Activated naive CD8-positive, alpha-beta T cell treated with anti-CD3 and anti-CD28 coated beads, Interleukin-2, amount 10 ng/mL, durations not matched to agents 7 days and 5 days (primary cell): Measurements from ENCODE around the gene SEC14L2. TPM values are rescaled to one million over a fixed set of nuclear protein-coding genes. Genes with fewer than 3 reads are reported as not detected.

Source experiments
- ATAC-seq: fragments of 150-1000 bp; cut with Tn5 transposase; one replicate; pipeline ENCODE4 v1.10.0; 2021; ENCODE audit warnings: low read depth, moderate library complexity
- POLR2A ChIA-PET: fragments of 350-600 bp; sonication (Branson Sonifier 250); formaldehyde crosslinking; loops from one replicate; lab custom pipeline; 2021; ENCODE audit warnings: antibody characterized with exemption; lab: Charles Lee
- DNase-seq: peaks from one replicate; pipeline ENCODE4 v3.0.0; 2021
- H3K27ac Mint-ChIP-seq: one replicate; pipeline ENCODE4 v1.8.0; 2022; ENCODE audit warnings: mild to moderate bottlenecking, mixed read lengths
- H3K27me3 Mint-ChIP-seq: one replicate; pipeline ENCODE4 v1.8.0; 2022; ENCODE audit warnings: mild to moderate bottlenecking, moderate library complexity, mixed read lengths
- H3K36me3 Mint-ChIP-seq: one replicate; pipeline ENCODE4 v1.8.0; 2021; ENCODE audit warnings: mild to moderate bottlenecking, mixed read lengths
- H3K4me1 Mint-ChIP-seq: one replicate; pipeline ENCODE4 v1.8.0; 2021; ENCODE audit warnings: mixed read lengths
- H3K4me3 Mint-ChIP-seq: one replicate; pipeline ENCODE4 v1.8.0; 2022; ENCODE audit warnings: mild to moderate bottlenecking, moderate library complexity, mixed read lengths
- H3K9me3 Mint-ChIP-seq: one replicate; pipeline ENCODE4 v1.8.0; 2021; ENCODE audit warnings: mixed read lengths
- total RNA-seq, 2 experiments: library from RNA; stranded (reverse); gene quantifications; one replicate each; pipeline ENCODE4 v1.2.3, GENCODE V29; 2021

Gene SEC14L2
- total RNA-seq, 2 experiments from 2014 or later, result 9.9 TPM

DNA sequence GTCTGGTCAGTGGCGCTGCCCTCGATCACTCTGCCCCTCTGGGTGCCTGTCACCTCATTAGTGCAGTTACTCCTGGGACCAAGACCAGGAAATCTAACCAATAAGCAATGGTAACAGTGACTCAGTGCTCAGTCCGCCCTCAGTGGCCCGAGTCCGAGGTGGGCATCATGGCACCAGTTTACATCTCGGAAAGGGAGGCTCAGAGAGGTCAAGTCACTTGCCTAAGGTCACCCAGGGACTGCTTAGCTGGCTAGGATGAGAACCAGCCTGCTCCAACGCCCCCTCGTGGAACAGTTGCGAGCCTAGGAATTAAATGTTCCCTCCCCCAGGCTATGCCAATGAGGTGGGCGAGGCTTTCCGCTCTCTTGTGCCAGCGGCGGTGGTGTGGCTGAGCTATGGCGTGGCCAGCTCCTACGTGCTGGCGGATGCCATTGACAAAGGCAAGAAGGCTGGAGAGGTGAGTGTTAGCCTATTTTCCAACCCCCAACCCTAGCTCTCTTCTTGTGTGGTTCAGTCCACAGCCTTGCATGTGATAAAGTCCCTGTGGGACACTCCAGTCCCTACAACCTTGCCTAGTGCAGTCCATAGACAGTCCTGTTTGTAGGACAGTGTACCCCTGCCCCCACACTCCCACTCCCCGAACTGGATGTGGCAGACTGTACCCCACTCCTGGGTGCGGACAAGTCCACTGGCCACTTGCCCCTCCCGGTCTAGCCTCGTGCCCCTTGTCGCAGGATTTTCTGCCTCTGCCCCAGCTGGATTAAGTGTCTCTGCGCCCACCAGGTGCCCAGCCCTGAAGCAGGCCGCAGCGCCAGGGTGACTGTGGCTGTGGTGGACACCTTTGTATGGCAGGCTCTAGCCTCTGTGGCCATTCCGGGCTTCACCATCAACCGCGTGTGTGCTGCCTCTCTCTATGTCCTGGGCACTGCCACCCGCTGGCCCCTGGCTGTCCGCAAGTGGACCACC lies 29.9 kb downstream of the SEC14L2 start:
- Mint-ChIP-seq H3K27me3 (no peaks in the 10 kb centered on the region), H3K4me1 (peaks cover 34% of the 10 kb centered on the region), H3K9me3 (no peaks in the 10 kb centered on the region), H3K4me3 (peak overlapping the region; percentile 98), H3K27ac (peak overlapping the region; percentile 97), H3K36me3 (peaks cover 26% of the 10 kb centered on the region)
- ATAC-seq, result peak; percentile 16
- POLR2A ChIA-PET, result interaction anchor here (6.0 kb wide), 1 partner anchor 32 kb away, joined by 156 read pairs; the partner anchor contains the start of gene SEC14L2
- peak; percentile 80 for DNase-seq

DNA sequence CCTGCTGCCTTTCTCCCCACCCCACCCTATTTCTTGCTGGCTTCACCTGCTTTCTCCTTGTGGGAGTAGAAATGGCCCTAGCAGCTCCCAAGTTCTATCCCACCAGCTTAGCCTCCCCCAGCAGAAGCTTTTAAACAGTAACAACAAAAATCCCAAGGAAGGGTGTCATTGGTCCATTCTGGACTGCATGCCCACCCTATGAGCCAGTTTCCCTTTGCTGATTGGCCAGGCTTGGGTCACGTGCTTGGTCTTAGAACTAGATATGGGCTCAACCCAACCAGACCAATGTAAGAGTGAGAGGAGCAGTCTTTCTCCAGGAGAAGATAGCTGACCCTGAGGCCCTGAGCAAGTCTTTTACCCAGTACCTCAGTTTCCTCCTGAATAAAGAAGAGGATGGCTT lies 31.1 kb downstream of the SEC14L2 start:
- H3K36me3 Mint-ChIP-seq, result peaks cover 18% of the 10 kb centered on the region
- no peak overlapping the region for H3K27ac Mint-ChIP-seq
- H3K4me3 Mint-ChIP-seq, result peak overlapping the region; percentile 18
- H3K9me3 Mint-ChIP-seq, result no peaks in the 10 kb centered on the region
- POLR2A ChIA-PET, result interaction anchor here (1.2 kb wide), 1 partner anchor 37 kb away, joined by 3 read pairs; no protein-coding TSS in a partner anchor
- H3K4me1 Mint-ChIP-seq, result peaks cover 22% of the 10 kb centered on the region
- no peak for ATAC-seq
- no peak for DNase-seq
- H3K27me3 Mint-ChIP-seq, result no peaks in the 10 kb centered on the region

DNA sequence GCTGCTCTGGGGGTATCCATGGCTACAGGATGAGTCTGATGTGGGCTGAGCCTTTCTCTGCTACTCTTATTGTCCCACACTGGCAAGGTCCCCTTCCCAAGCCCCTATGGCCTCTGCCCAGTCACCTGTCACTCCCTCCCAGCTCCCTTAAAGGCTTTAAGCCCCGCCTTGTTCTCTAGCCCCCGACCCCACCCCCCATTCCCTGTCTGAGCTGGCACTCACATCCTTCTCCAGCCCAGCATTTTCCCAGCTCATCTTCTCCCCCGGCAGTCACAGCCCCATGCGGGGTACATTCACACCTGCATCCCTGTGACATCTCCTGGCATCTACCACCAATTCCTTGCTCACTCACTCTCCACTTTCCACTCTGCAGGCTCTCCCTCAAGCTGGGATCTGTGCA lies 33.1 kb downstream of the SEC14L2 start:
- no peak overlapping the region for H3K4me3 Mint-ChIP-seq
- H3K4me1 Mint-ChIP-seq, result peaks cover 24% of the 10 kb centered on the region
- H3K27ac Mint-ChIP-seq, result peak overlapping the region; percentile 39
- H3K27me3 Mint-ChIP-seq, result no peaks in the 10 kb centered on the region
- no peak for ATAC-seq
- H3K9me3 Mint-ChIP-seq, result no peaks in the 10 kb centered on the region
- POLR2A ChIA-PET, result interaction anchor here (0.5 to 2.1 kb wide), 2 partner anchors 33 to 741 kb away, joined by 5 to 6 read pairs; partner anchors contain the start of gene SEC14L2
- no peak for DNase-seq
- peaks cover 20% of the 10 kb centered on the region for H3K36me3 Mint-ChIP-seq

DNA sequence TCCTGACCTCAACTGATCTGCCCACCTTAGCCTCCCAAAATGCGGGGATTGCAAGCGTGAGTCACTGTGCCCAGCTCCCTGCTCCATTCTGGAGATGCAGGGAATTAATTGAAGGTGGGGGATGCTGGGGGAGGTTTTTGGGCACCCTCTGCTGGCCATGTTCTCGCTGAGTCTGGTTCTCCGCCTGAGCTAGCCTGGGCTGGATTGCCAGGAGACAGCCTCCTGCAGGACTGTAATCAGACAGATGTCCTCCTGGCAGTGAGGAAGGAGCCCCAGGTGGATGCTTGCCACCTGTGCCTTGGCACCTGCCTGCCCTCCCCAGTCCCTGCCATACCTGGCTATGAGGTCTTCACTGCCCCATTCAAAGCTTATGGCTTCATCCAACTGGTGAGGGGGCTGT lies 34.1 kb downstream of the SEC14L2 start:
- DNase-seq, result no peak
- POLR2A ChIA-PET, result interaction anchor here (1.0 to 2.1 kb wide), 2 partner anchors 13 to 34 kb away, joined by 3 to 6 read pairs; partner anchors contain the start of gene SEC14L2
- no peak overlapping the region for H3K4me3 Mint-ChIP-seq
- H3K4me1 Mint-ChIP-seq, result peaks cover 28% of the 10 kb centered on the region
- peaks cover 24% of the 10 kb centered on the region for H3K36me3 Mint-ChIP-seq
- H3K9me3 Mint-ChIP-seq, result no peaks in the 10 kb centered on the region
- H3K27me3 Mint-ChIP-seq, result no peaks in the 10 kb centered on the region
- ATAC-seq, result no peak
- H3K27ac Mint-ChIP-seq, result no peak overlapping the region

DNA sequence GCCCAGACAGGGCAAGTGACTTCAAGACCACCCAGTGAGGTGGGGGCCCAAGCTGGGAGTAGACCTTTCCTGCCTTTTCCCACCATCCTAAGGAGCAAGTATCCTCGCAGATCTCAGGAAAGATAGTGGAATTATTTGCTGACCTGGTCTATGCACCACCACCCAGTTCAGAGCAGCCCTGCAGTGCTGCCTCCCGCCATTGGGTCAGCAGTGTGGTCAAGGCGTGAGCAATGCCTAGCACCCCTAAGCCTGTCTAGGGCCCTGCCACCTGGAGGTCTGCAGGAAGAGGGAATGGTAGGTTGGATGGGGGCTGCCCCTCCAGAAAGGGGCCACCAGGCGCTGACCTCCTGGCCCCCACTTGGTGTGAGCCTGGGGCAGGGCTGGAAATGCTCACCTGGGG lies 35.3 kb downstream of the SEC14L2 start:
- POLR2A ChIA-PET, result no interaction called here
- Mint-ChIP-seq H3K4me3 (no peak overlapping the region), H3K27ac (no peak overlapping the region), H3K4me1 (peaks cover 24% of the 10 kb centered on the region), H3K27me3 (no peaks in the 10 kb centered on the region), H3K9me3 (peaks cover 1% of the 10 kb centered on the region), H3K36me3 (peaks cover 26% of the 10 kb centered on the region)
- ATAC-seq (no peak), DNase-seq (no peak)

DNA sequence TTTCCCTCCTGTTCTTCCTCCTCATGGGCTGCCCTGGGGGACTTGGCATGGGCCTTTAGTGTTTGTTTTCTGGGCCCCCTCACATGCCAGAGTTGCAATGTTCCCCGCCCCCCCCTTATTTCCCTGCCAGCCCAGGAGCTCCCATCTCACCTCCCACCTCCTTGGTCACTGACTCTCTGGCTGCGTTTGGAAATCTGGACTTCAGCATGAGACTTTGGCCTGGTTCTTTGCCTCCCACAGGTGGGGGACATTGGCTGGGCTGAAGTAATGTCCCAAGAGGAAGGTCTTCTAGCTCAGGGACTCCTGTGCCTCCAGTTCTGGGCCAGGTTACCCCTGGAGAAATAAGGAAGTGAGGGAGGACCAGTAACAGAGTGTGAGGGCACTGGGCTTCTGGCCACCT lies 35.7 kb downstream of the SEC14L2 start:
- ATAC-seq (no peak), DNase-seq (no peak)
- H3K9me3 Mint-ChIP-seq, result peaks cover 1% of the 10 kb centered on the region
- peaks cover 22% of the 10 kb centered on the region for H3K36me3 Mint-ChIP-seq
- H3K4me3 Mint-ChIP-seq, result no peak overlapping the region
- H3K27ac Mint-ChIP-seq, result no peak overlapping the region
- H3K27me3 Mint-ChIP-seq, result no peaks in the 10 kb centered on the region
- peaks cover 20% of the 10 kb centered on the region for H3K4me1 Mint-ChIP-seq
- POLR2A ChIA-PET, result interaction anchor here (4.7 kb wide), 1 partner anchor 9 kb away, joined by 34 read pairs; the partner anchor contains the start of gene MTFP1

DNA sequence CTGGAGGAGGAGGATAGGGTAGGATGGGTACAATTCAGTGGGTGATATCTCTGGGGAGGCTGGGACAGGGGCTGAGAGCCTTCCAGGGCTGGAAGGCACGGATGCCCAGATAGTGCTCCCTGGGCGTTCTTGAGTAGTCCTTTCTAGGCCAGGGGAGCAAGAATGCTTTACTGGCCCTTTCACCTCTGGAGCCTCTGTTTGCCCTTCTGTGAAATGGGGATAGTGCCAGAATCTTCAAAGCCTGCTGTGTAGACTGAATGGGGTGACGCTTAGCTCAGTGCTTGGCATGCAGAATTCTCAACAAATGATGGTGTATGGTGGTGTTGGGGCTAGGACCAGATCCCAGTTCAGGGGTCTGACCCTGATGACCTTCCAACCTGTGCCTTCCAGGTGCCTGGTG lies 36.4 kb downstream of the SEC14L2 start:
- peaks cover 19% of the 10 kb centered on the region for H3K4me1 Mint-ChIP-seq
- peaks cover 1% of the 10 kb centered on the region for H3K9me3 Mint-ChIP-seq
- ATAC-seq (no peak), DNase-seq (no peak)
- peaks cover 23% of the 10 kb centered on the region for H3K36me3 Mint-ChIP-seq
- no peak overlapping the region for H3K27ac Mint-ChIP-seq
- no peak overlapping the region for H3K4me3 Mint-ChIP-seq
- POLR2A ChIA-PET, result interaction anchor here (0.6 to 4.7 kb wide), 2 partner anchors 10 to 36 kb away, joined by 3 to 34 read pairs; partner anchors contain the start of genes MTFP1 and SEC14L2
- H3K27me3 Mint-ChIP-seq, result peaks cover 2% of the 10 kb centered on the region

DNA sequence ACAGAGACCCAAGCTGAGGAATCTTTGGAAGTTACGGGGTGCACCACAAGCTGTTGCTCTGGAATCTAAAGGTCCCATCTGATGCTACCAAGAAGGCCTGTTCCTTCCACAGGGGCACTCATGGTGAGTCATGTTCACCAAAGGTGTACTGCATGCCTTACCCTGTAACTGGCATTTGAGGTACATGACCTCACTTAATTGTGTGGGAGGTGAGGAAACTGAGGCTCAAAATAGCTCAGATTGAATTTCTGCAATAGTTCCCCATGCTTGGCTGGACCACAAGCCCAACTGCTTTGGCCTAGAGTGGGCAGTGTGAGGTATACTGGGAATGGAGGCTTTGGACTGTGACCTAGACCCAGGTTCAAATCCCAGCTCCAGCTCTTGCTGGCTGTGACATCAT lies 37.0 kb downstream of the SEC14L2 start:
- peak overlapping the region; percentile 93 for H3K27ac Mint-ChIP-seq
- peaks cover 1% of the 10 kb centered on the region for H3K9me3 Mint-ChIP-seq
- no peak for DNase-seq
- peaks cover 2% of the 10 kb centered on the region for H3K27me3 Mint-ChIP-seq
- ATAC-seq, result no peak
- H3K4me1 Mint-ChIP-seq, result peaks cover 19% of the 10 kb centered on the region
- peaks cover 21% of the 10 kb centered on the region for H3K36me3 Mint-ChIP-seq
- no peak overlapping the region for H3K4me3 Mint-ChIP-seq
- POLR2A ChIA-PET, result interaction anchor here (0.6 to 4.7 kb wide), 2 partner anchors 10 to 37 kb away, joined by 3 to 34 read pairs; partner anchors contain the start of genes MTFP1 and SEC14L2

DNA sequence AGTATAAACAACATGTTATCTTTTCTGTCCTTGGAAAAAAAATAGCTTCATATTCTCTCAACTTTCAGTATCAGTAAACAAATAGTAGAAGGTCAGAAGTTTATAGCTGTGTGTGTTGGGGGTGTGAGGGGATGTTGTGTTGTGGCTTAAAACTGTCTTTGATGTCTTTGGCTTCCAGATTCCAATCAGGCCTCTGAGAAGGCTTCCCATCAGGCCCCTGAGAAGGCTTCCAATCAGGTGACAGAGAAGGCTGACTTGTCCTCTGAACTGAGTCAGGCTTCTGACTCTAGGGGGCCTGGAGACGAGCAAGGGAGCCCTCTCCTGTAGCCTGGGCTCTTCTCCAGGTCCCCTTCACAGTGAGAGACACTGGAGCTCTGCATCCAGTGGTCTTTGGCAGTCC lies 38.0 kb downstream of the SEC14L2 start:
- ATAC-seq (no peak), DNase-seq (no peak)
- POLR2A ChIA-PET, result interaction anchor here (1.0 to 4.7 kb wide), 2 partner anchors 11 to 78 kb away, joined by 3 to 34 read pairs; partner anchors contain the start of genes CCDC157, MTFP1 and SF3A1
- Mint-ChIP-seq H3K4me3 (peak overlapping the region; percentile 83), H3K27me3 (peaks cover 5% of the 10 kb centered on the region), H3K9me3 (peaks cover 1% of the 10 kb centered on the region), H3K4me1 (peaks cover 19% of the 10 kb centered on the region), H3K27ac (peak overlapping the region; percentile 93), H3K36me3 (peaks cover 18% of the 10 kb centered on the region)

DNA sequence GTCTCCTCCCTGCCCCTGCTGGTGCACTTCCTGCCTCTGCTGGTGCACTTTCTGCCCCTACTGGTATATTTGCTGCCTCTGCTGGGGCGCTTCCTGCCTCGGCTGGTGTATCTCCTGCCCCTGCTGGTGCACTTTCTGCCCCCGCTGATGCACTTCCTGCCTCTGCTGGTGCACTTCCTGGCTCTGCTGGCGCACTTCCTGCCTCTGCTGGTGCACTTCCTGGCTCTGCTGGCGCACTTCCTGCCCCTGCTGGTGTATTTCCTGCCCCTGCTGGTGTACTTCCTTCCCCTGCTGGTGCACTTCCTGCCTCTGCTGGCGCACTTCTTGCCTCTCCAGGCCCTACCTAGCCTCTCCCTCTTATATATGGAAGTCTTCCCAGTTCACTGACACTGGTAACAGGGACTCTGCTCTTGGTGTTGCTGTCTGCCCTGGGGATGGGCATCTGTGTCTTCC lies 38.9 kb downstream of the SEC14L2 start:
- DNase-seq (peak; percentile 75), ATAC-seq (peak; percentile 93)
- peaks cover 13% of the 10 kb centered on the region for H3K27me3 Mint-ChIP-seq
- POLR2A ChIA-PET, result interaction anchor here (0.6 to 4.7 kb wide), 3 partner anchors 12 to 746 kb away, joined by 3 to 34 read pairs (median 4); partner anchors contain the start of genes CCDC157, MTFP1 and SF3A1
- H3K4me3 Mint-ChIP-seq, result peak overlapping the region; percentile 83
- peaks cover 3% of the 10 kb centered on the region for H3K9me3 Mint-ChIP-seq
- H3K27ac Mint-ChIP-seq, result peak overlapping the region; percentile 93
- peaks cover 15% of the 10 kb centered on the region for H3K36me3 Mint-ChIP-seq
- peaks cover 19% of the 10 kb centered on the region for H3K4me1 Mint-ChIP-seq

DNA sequence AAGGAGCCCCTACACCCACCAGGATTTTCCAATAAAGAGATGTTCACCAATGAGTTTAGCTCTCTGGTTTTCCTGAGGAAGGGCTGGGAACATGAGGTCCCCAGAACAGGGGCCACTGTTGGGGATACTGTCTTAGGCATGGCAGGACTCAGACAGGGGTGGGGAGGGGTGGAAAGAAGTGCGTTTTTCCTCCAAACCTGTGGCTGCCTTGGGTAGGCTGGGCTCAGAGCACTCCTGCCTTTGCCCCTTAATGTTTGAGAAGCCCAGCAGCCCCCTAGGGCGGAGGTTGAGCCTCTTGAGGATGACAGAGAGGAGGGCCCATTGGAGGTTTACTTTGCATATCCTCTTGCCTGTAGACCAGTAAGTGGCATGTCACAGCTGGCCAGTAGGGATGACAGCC lies 39.4 kb downstream of the SEC14L2 start:
- Mint-ChIP-seq H3K4me1 (peaks cover 19% of the 10 kb centered on the region), H3K4me3 (peak overlapping the region; percentile 83), H3K27ac (peak overlapping the region; percentile 93), H3K27me3 (peaks cover 17% of the 10 kb centered on the region), H3K36me3 (peaks cover 17% of the 10 kb centered on the region), H3K9me3 (peaks cover 3% of the 10 kb centered on the region)
- no peak for DNase-seq
- ATAC-seq, result peak; percentile 6
- POLR2A ChIA-PET, result interaction anchor here (0.6 to 4.7 kb wide), 2 partner anchors 13 to 747 kb away, joined by 4 to 34 read pairs; partner anchors contain the start of gene MTFP1

DNA sequence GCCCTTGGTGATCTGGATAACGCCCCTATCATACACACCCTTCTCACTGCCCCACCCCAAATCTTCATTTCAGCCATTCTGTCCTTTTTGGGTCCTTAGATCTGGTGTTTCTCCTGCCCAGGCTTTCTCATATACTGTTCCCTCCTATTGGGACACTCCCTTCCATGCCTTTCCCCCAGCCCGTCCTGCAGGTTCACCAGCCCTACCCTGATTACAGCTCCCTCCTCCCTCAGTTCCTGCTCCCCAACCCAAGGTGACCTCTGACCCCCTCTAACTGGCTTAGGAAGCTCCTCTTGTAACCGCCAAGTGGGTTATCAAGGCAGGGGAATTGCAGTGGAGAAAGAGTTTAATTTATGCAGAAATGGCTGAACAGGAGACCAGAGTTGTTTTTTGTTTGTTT lies 41.7 kb downstream of the SEC14L2 start:
- peaks cover 19% of the 10 kb centered on the region for H3K36me3 Mint-ChIP-seq
- no peak overlapping the region for H3K27ac Mint-ChIP-seq
- H3K27me3 Mint-ChIP-seq, result peaks cover 23% of the 10 kb centered on the region
- H3K4me3 Mint-ChIP-seq, result no peak overlapping the region
- peaks cover 6% of the 10 kb centered on the region for H3K9me3 Mint-ChIP-seq
- ATAC-seq (no peak), DNase-seq (no peak)
- POLR2A ChIA-PET, result interaction anchor here (0.6 to 0.7 kb wide), 2 partner anchors 14 to 15 kb away, joined by 3 read pairs; no protein-coding TSS in a partner anchor
- H3K4me1 Mint-ChIP-seq, result peaks cover 33% of the 10 kb centered on the region

DNA sequence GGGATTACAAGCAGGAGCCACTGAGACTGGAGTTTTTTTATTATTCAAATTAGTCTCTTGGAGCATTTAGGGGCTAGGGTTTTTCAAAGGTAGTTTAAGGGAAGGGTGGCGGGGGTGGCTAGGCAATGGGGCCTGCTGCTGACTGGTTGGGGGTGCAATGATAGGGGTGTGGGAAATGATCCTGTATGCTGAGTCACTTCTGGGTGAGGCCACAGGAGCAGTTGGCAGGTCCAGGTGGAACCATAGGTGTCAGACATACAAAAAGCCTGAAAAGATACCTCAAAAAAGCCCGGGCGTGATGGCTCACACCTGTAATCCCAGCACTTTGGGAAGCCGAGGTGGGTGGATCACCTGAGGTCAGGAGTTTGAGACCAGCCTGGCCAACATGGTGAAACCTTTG lies 42.4 kb downstream of the SEC14L2 start:
- Mint-ChIP-seq H3K27ac (no peak overlapping the region), H3K9me3 (peaks cover 6% of the 10 kb centered on the region), H3K4me3 (no peak overlapping the region), H3K36me3 (peaks cover 19% of the 10 kb centered on the region), H3K27me3 (peaks cover 23% of the 10 kb centered on the region), H3K4me1 (peaks cover 33% of the 10 kb centered on the region)
- DNase-seq (no peak), ATAC-seq (no peak)
- POLR2A ChIA-PET, result no interaction called here
